GM12874 (cell line): Measurements from ENCODE around the gene TMEM120B.

Experiments used
- CTCF ChIP-seq: IDR thresholded peaks from 2 replicates; pipeline ENCODE4 v1.5.1; 2011; ENCODE audit warnings: low read depth, mild to moderate bottlenecking, control low read depth, low read length, moderate library complexity; ENCODE audit not compliant: insufficient read depth

TMEM120B gene

GRCh38 chr12:121678716-121679300, 33.7 kb upstream of the TMEM120B start:
- TF ChIP-seq CTCF = no peak

- no peak for TF ChIP-seq CTCF
Measured at GRCh38 chr12:121688966-121689365, 23.6 kb upstream of the TMEM120B start.

- TF ChIP-seq CTCF = no peak
Measured at GRCh38 chr12:121689430-121689829, 23.1 kb upstream of the TMEM120B start.

GRCh38 chr12:121693155-121693687, 19.3 kb upstream of the TMEM120B start:
- no peak for TF ChIP-seq CTCF

GRCh38 chr12:121697093-121697698, 15.4 kb upstream of the TMEM120B start:
- TF ChIP-seq CTCF = no peak

GRCh38 chr12:121701667-121702277, 10.8 kb upstream of the TMEM120B start:
- TF ChIP-seq CTCF = no peak

- no peak for TF ChIP-seq CTCF
Measured at GRCh38 chr12:121702944-121703343, 9.6 kb upstream of the TMEM120B start.
